Measurements from ENCODE around the gene TCP10L.

TCP10L gene

GRCh38 chr21:32529679-32530078 is 55.6 kb downstream of the TCP10L start:
- TF ChIP-seq TAF1 (IDR thresholded peaks at IDR 0.05; ENCODE audit: borderline replicate concordance, low read depth, low read length) (no peak), POLR2A (IDR thresholded peaks at IDR 0.05; ENCODE audit: low read depth, low read length) (no peak), POLR2AphosphoS5 (IDR thresholded peaks at IDR 0.05; ENCODE audit: low read depth, low read length) (no peak)
- FAIRE-seq (no peak), DNase-seq (ENCODE audit: insufficient read length) (no peak)

- no peak for TF ChIP-seq POLR2A (IDR thresholded peaks at IDR 0.05; ENCODE audit: low read depth, low read length)
- no peak for TF ChIP-seq TAF1 (IDR thresholded peaks at IDR 0.05; ENCODE audit: borderline replicate concordance, low read depth, low read length)
- no peak for TF ChIP-seq POLR2AphosphoS5 (IDR thresholded peaks at IDR 0.05; ENCODE audit: low read depth, low read length)
- DNase-seq (ENCODE audit: insufficient read length) (no peak), FAIRE-seq (no peak)
Observed at GRCh38 chr21:32525282-32525681, 60.0 kb downstream of the TCP10L start.

- FAIRE-seq = no peak
- no peak for DNase-seq (ENCODE audit: insufficient read length)
Observed at GRCh38 chr21:32523988-32524719, 61.2 kb downstream of the TCP10L start.

More at GRCh38 chr21:32523988-32524719, 61.2 kb downstream of the TCP10L start:
- TF ChIP-seq TAF1 (IDR thresholded peaks at IDR 0.05; ENCODE audit: borderline replicate concordance, low read depth, low read length) (no peak), POLR2A (IDR thresholded peaks at IDR 0.05; ENCODE audit: low read depth, low read length) (no peak), POLR2AphosphoS5 (IDR thresholded peaks at IDR 0.05; ENCODE audit: low read depth, low read length) (no peak)
